Endothelial cell of umbilical vein (primary cell): ENCODE measurements around the gene F8A1. TPM values are rescaled to one million over a fixed set of nuclear protein-coding genes. Genes with fewer than 3 reads are reported as not detected.
"Not testable (repeated sequence)": the region's sequence is repeated elsewhere in the genome, so short reads cannot be mapped to it uniquely, and the experiment has no call there.

Experiments used
- BruUV-seq: library from RNA; stranded (reverse); fragments of 400-500 nt; replicated peaks from 2 replicates; lab custom pipeline; 2021; lab: Mats Ljungman, UMichigan
- CTCF ChIA-PET: fragments of 300-600, 350-600 bp; sonication (Branson Sonifier 250); formaldehyde crosslinking; loops from one replicate; lab custom pipeline; 2021; ENCODE audit warnings: antibody characterized with exemption, inconsistent platforms; lab: Charles Lee
- POLR2A ChIA-PET: fragments of 300-600, 350-600 bp; sonication (Branson Sonifier 250); formaldehyde crosslinking; loops from one replicate; lab custom pipeline; 2021; ENCODE audit warnings: antibody characterized with exemption, inconsistent platforms; lab: Charles Lee
- DNase-seq: peaks from one replicate; pipeline ENCODE4 v3.0.0-alpha.2; 2011; ENCODE audit warnings: low read depth, low spot score
- FAIRE-seq: peaks from 2 replicates; lab custom pipeline; 2011; peaks lifted over from hg19 to GRCh38; lab: Jason Lieb, UNC
- H2AFZ ChIP-seq: 2 replicates; pipeline ENCODE4 v1.6.0; 2012; ENCODE audit warnings: low read depth, low read length, control low read depth, inconsistent platforms
- H3K27ac ChIP-seq: 2 replicates; pipeline ENCODE4 v1.5.1; 2011; ENCODE audit warnings: low read depth, mild to moderate bottlenecking, control low read depth, low read length, moderate library complexity; ENCODE audit not compliant: insufficient read depth
- H3K27me3 ChIP-seq, 2 experiments: 2 replicates each; pipeline versions ENCODE4 v1.6.0 to v1.6.1; 2011; ENCODE audit warnings: low read length in 2 of 2, mixed read lengths in 1 of 2; ENCODE audit not compliant: control insufficient read depth in 2 of 2, insufficient read depth in 2 of 2
- H3K36me3 ChIP-seq, 2 experiments: 2 replicates in 1 of 2; 3 replicates in 1 of 2; pipeline ENCODE4 v1.5.1; 2011; ENCODE audit warnings: low read length in 2 of 2, mild to moderate bottlenecking in 1 of 2, moderate library complexity in 1 of 2; ENCODE audit not compliant: control insufficient read depth in 2 of 2, insufficient read depth in 2 of 2; ENCODE audit errors: extremely low read depth in 1 of 2
- H3K4me1 ChIP-seq: 3 replicates; pipeline ENCODE4 v1.5.1; 2011; ENCODE audit warnings: mild to moderate bottlenecking, low read length; ENCODE audit not compliant: control insufficient read depth, insufficient read depth; ENCODE audit errors: extremely low read depth
- H3K4me2 ChIP-seq: 2 replicates; pipeline ENCODE4 v1.6.1; 2011; ENCODE audit warnings: low read length, control low read depth, mixed read lengths; ENCODE audit not compliant: insufficient read depth
- H3K4me3 ChIP-seq, 3 experiments: fragments of 200-600 bp in 1 of 3; sonication (generic), shearing (Covaris generic) in 1 of 3; replicated peaks in 1 of 3; 2 replicates each; pipeline ENCODE4 v1.5.1; 2011 to 2016; ENCODE audit warnings: control low read depth in 3 of 3, low read length in 3 of 3, mild to moderate bottlenecking in 2 of 3, inconsistent platforms in 1 of 3, low read depth in 1 of 3, moderate library complexity in 1 of 3; ENCODE audit not compliant: insufficient read depth in 1 of 3
- H3K79me2 ChIP-seq: 2 replicates; pipeline ENCODE4 v1.6.0; 2012; ENCODE audit warnings: low read length, inconsistent platforms; ENCODE audit not compliant: control insufficient read depth, insufficient read depth
- H3K9ac ChIP-seq: replicated peaks from 2 replicates; pipeline ENCODE3; 2011; ENCODE audit warnings: low read length, control low read depth; ENCODE audit not compliant: insufficient read depth; ENCODE audit errors: extremely low read depth
- H3K9me1 ChIP-seq: replicated peaks from 3 replicates; pipeline ENCODE4 v1.6.0; 2011; ENCODE audit warnings: mild to moderate bottlenecking, low read length; ENCODE audit not compliant: control insufficient read depth, insufficient read depth; ENCODE audit errors: extremely low read depth
- H3K9me3 ChIP-seq: replicated peaks from 2 replicates; pipeline ENCODE4 v1.5.1; 2012; ENCODE audit warnings: low read length, inconsistent platforms; ENCODE audit not compliant: control insufficient read depth, insufficient read depth
- H4K20me1 ChIP-seq: replicated peaks from 2 replicates; pipeline ENCODE3; 2011; ENCODE audit warnings: mild to moderate bottlenecking, low read length; ENCODE audit not compliant: control insufficient read depth, insufficient read depth; ENCODE audit errors: extremely low read depth
- EZH2 ChIP-seq: IDR thresholded peaks from 2 replicates; pipeline ENCODE4 v1.6.1; 2012; ENCODE audit warnings: borderline replicate concordance, low read depth, mild to moderate bottlenecking, moderate library complexity, low read length, inconsistent platforms; ENCODE audit not compliant: severe bottlenecking
- GATA2 ChIP-seq: IDR thresholded peaks from 2 replicates; pipeline ENCODE4 v1.7.0; 2011; ENCODE audit warnings: low read depth, mild to moderate bottlenecking, moderate library complexity, mixed read lengths, low read length; ENCODE audit not compliant: insufficient read length, insufficient read depth
- JUN ChIP-seq: IDR thresholded peaks from 2 replicates; pipeline ENCODE4 v1.6.1; 2011; ENCODE audit warnings: borderline replicate concordance, low read depth; ENCODE audit not compliant: insufficient read length, insufficient read depth
- POLR2A ChIP-seq: IDR thresholded peaks from 2 replicates; pipeline ENCODE4 v1.6.1; 2012; ENCODE audit warnings: low read depth, mild to moderate bottlenecking, control low read depth, low read length
- dilution Hi-C: fragments of 300-500 bp; cut with MboI; formaldehyde crosslinking; loops from one replicate; pipeline ENCODE4 v1.15.0; 2019; ENCODE audit warnings: low sequenced_read_pairs; ENCODE audit not compliant: extremely low pct_ligation_motif_present
- intact Hi-C: fragments of 100-400 bp; cut with micrococcal nuclease; formaldehyde crosslinking; loops from one replicate; pipeline ENCODE4 v1.10.0; 2022
- microRNA counts: library from miRNA; unstranded; fragments of <30 nt; microRNA quantifications from one replicate; lab custom pipeline; 2016
- microRNA-seq: library from miRNA; unstranded; fragments of <30 nt; microRNA quantifications from one replicate; pipeline ENCODE4 v1.2.0, GENCODE V29; 2021; ENCODE audit warnings: borderline number of aligned reads, borderline replicate concordance
- polyA plus RNA-seq, 4 experiments: library from polyadenylated mRNA; depleted of rRNA in 3 of 4; stranded (reverse) in 3 of 4; unstranded in 1 of 4; fragments of >200 nt; gene quantifications; 2 replicates each; pipeline versions ENCODE4 v1.2.1 to v1.2.3, GENCODE V29; 2011 to 2012; ENCODE audit warnings: missing spikeins in 1 of 4
- small RNA-seq: library from RNA; depleted of rRNA; stranded (forward); fragments of <200 nt; gene quantifications from one replicate; pipeline ENCODE3, GENCODE V24; 2012; ENCODE audit warnings: low replicate concordance, low read depth; ENCODE audit not compliant: insufficient read depth, insufficient read length
- total RNA-seq: library from RNA; stranded (reverse); gene quantifications from 2 replicates; pipeline ENCODE4 v1.2.3, GENCODE V29; 2021
- TF ChIP-seq, protein P1 (sequence below): IDR thresholded peaks from 2 replicates; pipeline ENCODE4 v1.6.1; 2011; ENCODE audit not compliant: insufficient read depth, insufficient read length
- TF ChIP-seq, protein P2 (sequence below), 2 donors: IDR thresholded peaks; 1 replicate in 1 of 2; 2 replicates in 1 of 2; pipeline ENCODE4 v1.5.1; 2011; ENCODE audit warnings: low read length in 2 of 2, mild to moderate bottlenecking in 2 of 2, moderate library complexity in 2 of 2, control low read depth in 1 of 2, inconsistent platforms in 1 of 2, low read depth in 1 of 2; ENCODE audit not compliant: insufficient read depth in 1 of 2; ENCODE audit errors: extremely low read depth in 1 of 2

F8A1 gene
- total and polyA plus RNA-seq, 2 donors (not counting 3 experiments of a cell fraction or from before 2014, with no cell fraction given), result 10.0 to 11.4 TPM

DNA sequence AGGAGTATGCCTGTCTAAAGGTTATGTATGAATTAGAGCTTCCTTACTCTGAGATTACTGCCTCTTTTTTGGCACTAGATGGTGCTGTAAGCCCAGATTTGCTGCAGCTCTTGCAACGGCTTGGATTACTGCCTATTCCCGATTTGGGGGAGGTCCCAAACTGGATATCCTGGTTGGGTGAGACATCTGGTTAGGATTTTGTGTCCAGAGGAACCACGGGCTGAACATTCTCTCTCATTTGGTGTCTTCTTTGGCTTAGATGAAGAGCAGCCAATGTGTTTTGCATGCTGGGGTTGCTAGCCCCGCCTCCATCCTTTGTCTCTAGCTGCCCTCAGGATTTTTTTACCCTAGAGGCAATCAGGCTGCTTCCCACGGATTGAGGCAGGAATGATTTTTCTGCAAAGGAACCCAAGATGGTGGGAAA lies 31.9 kb downstream of the F8A1 start:
- no peaks in the 10 kb centered on the region for H3K4me1 ChIP-seq
- peak overlapping the region; percentile 23 for H3K9ac ChIP-seq
- no peaks in the 10 kb centered on the region for H3K9me1 ChIP-seq
- BruUV-seq, result no TSS peak
- H3K4me2 ChIP-seq, result peak overlapping the region; percentile 61
- no peaks in the 10 kb centered on the region for H4K20me1 ChIP-seq
- FAIRE-seq (no peak), DNase-seq (peak; percentile 67)
- H2AFZ ChIP-seq, result peak overlapping the region; percentile 46
- H3K36me3 ChIP-seq, result no peaks in the 10 kb centered on the region
- H3K27me3 ChIP-seq, result peaks cover 0 to 4% of the 10 kb centered on the region in 2 experiments
- no peaks in the 10 kb centered on the region for H3K9me3 ChIP-seq
- intact Hi-C loops (loop anchor here (1.0 kb wide), 4 partner anchors 62 to 902 kb away; no protein-coding TSS in a partner anchor), dilution Hi-C loops (no loop called here)
- no peak overlapping the region for H3K27ac ChIP-seq
- ChIA-PET CTCF (interaction anchor here (0.6 to 2.9 kb wide), 33 partner anchors 8 to 768 kb away, joined by 3 to 83 read pairs (median 5); partner anchors contain the start of genes FUNDC2 and VBP1), POLR2A (no interaction called here)
- no peaks in the 10 kb centered on the region for H3K79me2 ChIP-seq
- TF ChIP-seq, protein P1, sequence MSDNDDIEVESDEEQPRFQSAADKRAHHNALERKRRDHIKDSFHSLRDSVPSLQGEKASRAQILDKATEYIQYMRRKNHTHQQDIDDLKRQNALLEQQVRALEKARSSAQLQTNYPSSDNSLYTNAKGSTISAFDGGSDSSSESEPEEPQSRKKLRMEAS, result no peak
- no peak for TF ChIP-seq EZH2
- no peak for TF ChIP-seq GATA2
- no peak for TF ChIP-seq JUN
- no peak for TF ChIP-seq POLR2A
- TF ChIP-seq, protein P2, sequence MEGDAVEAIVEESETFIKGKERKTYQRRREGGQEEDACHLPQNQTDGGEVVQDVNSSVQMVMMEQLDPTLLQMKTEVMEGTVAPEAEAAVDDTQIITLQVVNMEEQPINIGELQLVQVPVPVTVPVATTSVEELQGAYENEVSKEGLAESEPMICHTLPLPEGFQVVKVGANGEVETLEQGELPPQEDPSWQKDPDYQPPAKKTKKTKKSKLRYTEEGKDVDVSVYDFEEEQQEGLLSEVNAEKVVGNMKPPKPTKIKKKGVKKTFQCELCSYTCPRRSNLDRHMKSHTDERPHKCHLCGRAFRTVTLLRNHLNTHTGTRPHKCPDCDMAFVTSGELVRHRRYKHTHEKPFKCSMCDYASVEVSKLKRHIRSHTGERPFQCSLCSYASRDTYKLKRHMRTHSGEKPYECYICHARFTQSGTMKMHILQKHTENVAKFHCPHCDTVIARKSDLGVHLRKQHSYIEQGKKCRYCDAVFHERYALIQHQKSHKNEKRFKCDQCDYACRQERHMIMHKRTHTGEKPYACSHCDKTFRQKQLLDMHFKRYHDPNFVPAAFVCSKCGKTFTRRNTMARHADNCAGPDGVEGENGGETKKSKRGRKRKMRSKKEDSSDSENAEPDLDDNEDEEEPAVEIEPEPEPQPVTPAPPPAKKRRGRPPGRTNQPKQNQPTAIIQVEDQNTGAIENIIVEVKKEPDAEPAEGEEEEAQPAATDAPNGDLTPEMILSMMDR (IDR thresholded peaks at IDR 0.05; ENCODE audit: extremely low read depth in 1 of 2, insufficient read depth in 1 of 2, low read depth in 1 of 2, low read length in 2 of 2), result peak; percentile 40 to 53
- H3K4me3 ChIP-seq, result peak overlapping the region in 1 of 3 experiments; percentile 23

DNA sequence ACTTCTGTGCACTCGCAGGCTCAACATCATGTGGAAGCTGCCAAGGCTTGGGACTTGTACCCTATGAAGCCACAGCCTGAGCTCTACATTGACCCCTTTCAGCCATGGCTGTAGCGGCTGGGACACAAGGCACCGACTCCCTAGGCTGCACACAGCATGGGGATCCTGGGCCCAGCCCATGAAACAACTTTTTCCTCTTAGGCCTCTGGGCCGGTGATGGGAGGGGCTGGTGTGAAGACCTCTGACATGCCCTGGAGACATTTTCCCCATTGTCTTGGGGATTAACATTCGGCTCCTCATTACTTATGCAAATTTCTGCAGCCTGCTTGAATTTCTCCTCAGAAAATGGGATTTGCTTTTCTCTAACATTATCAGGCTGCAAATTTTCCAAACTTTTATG lies 38.6 kb downstream of the F8A1 start:
- intact Hi-C loops, H2AFZ ChIP-seq, CTCF ChIA-PET, H3K27me3 ChIP-seq, H3K4me1 ChIP-seq, POLR2A ChIA-PET, H3K27ac ChIP-seq, H4K20me1 ChIP-seq, H3K36me3 ChIP-seq, H3K4me2 ChIP-seq, H3K9me3 ChIP-seq, H3K9ac ChIP-seq, FAIRE-seq, H3K4me3 ChIP-seq, DNase-seq, dilution Hi-C loops, BruUV-seq, H3K9me1 ChIP-seq, H3K79me2 ChIP-seq: not testable (repeated sequence)

MicroRNAs within 50 kb of the gene (microRNA counts, 767-probe panel; counts per million panel counts)
- 723 counts per million, percentile 96 among the panel's probes with 10 or more counts for microRNA hsa-miR-1184 (lab: Ali Mortazavi, UCI)

Small RNAs within 50 kb of the gene (microRNA-seq; reads per million reads assigned to microRNA genes)
- not detected for gene MIR1184-1

Small RNAs within 50 kb of the gene (small RNA-seq; reads per million reads assigned to genes)
- not detected for gene MIR1184-1

Other genes starting within 250 kb of the F8A1 start
- gene CTAG2, start 232.8 kb upstream of the F8A1 start, total RNA-seq, result not detected in 2 replicates
- not detected in 2 replicates for gene CTAG2, start 232.8 kb upstream of the F8A1 start, polyA plus RNA-seq
- gene GAB3, start 135.3 kb upstream of the F8A1 start, total RNA-seq, result 4.0 and 6.2 TPM in 2 replicates
- gene GAB3, start 135.3 kb upstream of the F8A1 start, polyA plus RNA-seq, result 6.0 and 6.1 TPM in 2 replicates
- gene DKC1, start 123.5 kb upstream of the F8A1 start, total RNA-seq, result 63.7 and 69.1 TPM in 2 replicates
- gene DKC1, start 123.5 kb upstream of the F8A1 start, polyA plus RNA-seq, result 19.4 and 28.6 TPM in 2 replicates
- gene MPP1, start 80.9 kb upstream of the F8A1 start, total RNA-seq, result 27.0 and 32.3 TPM in 2 replicates
- 22.1 and 23.0 TPM in 2 replicates for gene MPP1, start 80.9 kb upstream of the F8A1 start, polyA plus RNA-seq
- gene SMIM9, start 51.7 kb upstream of the F8A1 start, total RNA-seq, result not detected in 2 replicates
- gene SMIM9, start 51.7 kb upstream of the F8A1 start, polyA plus RNA-seq, result not detected in 2 replicates
- gene F8, start 136.4 kb downstream of the F8A1 start, total RNA-seq, result 0.67 and 1.1 TPM in 2 replicates
- 0.53 and 0.62 TPM in 2 replicates for gene F8, start 136.4 kb downstream of the F8A1 start, polyA plus RNA-seq
- gene FUNDC2, start 140.5 kb downstream of the F8A1 start, total RNA-seq, result 53.3 TPM in 2 replicates
- 65.6 and 80.8 TPM in 2 replicates for gene FUNDC2, start 140.5 kb downstream of the F8A1 start, polyA plus RNA-seq
- 3.2 and 4.3 TPM in 2 replicates for gene CMC4, start 184.8 kb downstream of the F8A1 start, total RNA-seq
- gene CMC4, start 184.8 kb downstream of the F8A1 start, polyA plus RNA-seq, result 6.7 and 8.2 TPM in 2 replicates
- gene MTCP1, start 184.8 kb downstream of the F8A1 start, total RNA-seq, result 15.8 and 15.9 TPM in 2 replicates
- 1.8 and 3.1 TPM in 2 replicates for gene MTCP1, start 184.8 kb downstream of the F8A1 start, polyA plus RNA-seq
- 23.9 and 25.5 TPM in 2 replicates for gene BRCC3, start 185.2 kb downstream of the F8A1 start, total RNA-seq
- 9.7 and 12.4 TPM in 2 replicates for gene BRCC3, start 185.2 kb downstream of the F8A1 start, polyA plus RNA-seq